ENCODE results near the gene CDH22.
A peak's percentile ranks its signal among the peaks of the same experiment; 100 is the strongest.

Gene CDH22

GRCh38 chr20:46206025-46206424 is 102.3 kb downstream of the CDH22 start:
- H3K4me1 ChIP-seq, result peaks cover 21 to 62% (median 39%) of the 10 kb centered on the region in 10 experiments
- peak overlapping the region in 2 of 10 experiments; percentile 27 to 30; a peak in 2 of 20 replicates for H3K4me3 ChIP-seq
- no peak overlapping the region for H3K9ac ChIP-seq
- H3K9me3 ChIP-seq (replicated peaks in 1 of 11), result no peaks in the 10 kb centered on the region
- no peak for TF ChIP-seq Cebpa-rat (IDR thresholded peaks at IDR 0.05)
- H3K27me3 ChIP-seq, result peaks cover 0 to 14% (median 0%) of the 10 kb centered on the region in 11 experiments; a peak in 1 of 22 replicates
- H3K27ac ChIP-seq, result peak overlapping the region in 4 of 11 experiments; percentile 7 to 37 (median 28); a peak in 7 of 22 replicates
- H3K4me2 ChIP-seq, result peak overlapping the region; percentile 51 to 88 (median 71)
- peaks cover 0 to 15% (median 0%) of the 10 kb centered on the region in 11 experiments; a peak in 5 of 22 replicates for H4K20me1 ChIP-seq
- H3K36me3 ChIP-seq, result no peaks in the 10 kb centered on the region

DNA sequence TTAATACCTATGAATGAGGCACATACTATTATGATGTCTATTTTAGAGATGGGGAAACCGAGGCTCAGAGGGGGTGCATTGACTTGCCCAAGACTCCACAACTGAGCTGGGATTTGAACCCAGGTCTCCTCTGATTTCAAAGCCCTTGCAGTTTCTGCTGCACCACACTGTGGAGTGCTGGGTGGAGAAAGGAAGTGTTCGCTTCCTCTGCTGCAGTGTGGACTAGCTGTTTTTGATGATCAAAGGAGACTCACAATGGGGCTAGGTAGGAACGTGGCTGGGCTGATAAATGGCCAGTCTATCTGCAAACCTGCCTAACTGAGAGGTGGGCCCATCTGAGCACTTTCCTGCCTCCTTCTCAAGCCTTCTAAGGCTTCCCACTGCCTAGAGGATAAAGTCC is 102.9 kb downstream of the CDH22 start:
- peak overlapping the region in 2 of 10 experiments; percentile 27 to 30; a peak in 1 of 20 replicates for H3K4me3 ChIP-seq
- peak overlapping the region; percentile 51 to 88 (median 71) for H3K4me2 ChIP-seq
- TF ChIP-seq Cebpa-rat (IDR thresholded peaks at IDR 0.05), result no peak
- no peaks in the 10 kb centered on the region for H3K36me3 ChIP-seq
- H3K27ac ChIP-seq, result peak overlapping the region in 3 of 11 experiments; percentile 28 to 37 (median 28); a peak in 7 of 22 replicates
- peaks cover 0 to 19% (median 0%) of the 10 kb centered on the region in 11 experiments; a peak in 5 of 22 replicates for H4K20me1 ChIP-seq
- no peak overlapping the region for H3K9ac ChIP-seq
- no peaks in the 10 kb centered on the region for H3K9me3 ChIP-seq (replicated peaks in 1 of 11)
- H3K27me3 ChIP-seq, result peaks cover 0 to 16% (median 0%) of the 10 kb centered on the region in 11 experiments; a peak in 1 of 22 replicates
- peaks cover 21 to 62% (median 39%) of the 10 kb centered on the region in 10 experiments for H3K4me1 ChIP-seq

DNA sequence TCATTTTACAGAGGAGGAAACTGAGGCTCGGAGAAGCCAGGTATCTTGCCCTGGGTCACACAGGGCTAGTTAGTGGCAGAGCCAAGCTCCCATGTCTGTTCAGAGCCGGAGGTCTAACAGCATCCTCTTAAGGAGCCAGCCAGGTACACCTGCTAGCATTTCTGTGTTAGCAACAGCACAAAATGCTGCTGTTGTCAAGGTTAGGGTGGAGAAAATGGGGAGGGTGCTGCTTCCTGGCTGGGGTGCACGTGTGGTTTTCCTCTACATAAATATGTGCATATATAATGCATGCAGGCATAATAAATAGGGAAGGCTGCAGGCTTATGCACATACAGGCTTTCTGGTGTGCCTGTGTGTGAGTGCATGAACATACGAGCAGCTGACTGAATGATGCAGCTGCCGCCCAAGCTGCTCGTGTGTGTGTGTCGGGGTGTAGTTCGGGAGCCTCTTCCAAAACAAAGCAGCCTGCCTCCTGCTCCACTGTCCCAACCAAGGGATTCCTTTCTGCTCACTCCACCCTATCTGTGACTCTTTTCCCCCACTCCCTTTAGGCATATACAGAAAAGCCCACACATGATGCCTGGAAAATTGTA is 103.6 kb downstream of the CDH22 start:
- TF ChIP-seq Cebpa-rat (IDR thresholded peaks at IDR 0.05), result no peak
- no peak overlapping the region for H3K27ac ChIP-seq
- H3K9ac ChIP-seq, result no peak overlapping the region
- no peaks in the 10 kb centered on the region for H3K9me3 ChIP-seq (replicated peaks in 1 of 11)
- no peak overlapping the region for H3K4me3 ChIP-seq
- peaks cover 21 to 62% (median 39%) of the 10 kb centered on the region in 10 experiments for H3K4me1 ChIP-seq
- H4K20me1 ChIP-seq, result peaks cover 0 to 19% (median 0%) of the 10 kb centered on the region in 11 experiments; a peak in 5 of 22 replicates
- H3K27me3 ChIP-seq, result peaks cover 0 to 15% (median 0%) of the 10 kb centered on the region in 11 experiments; a peak in 1 of 22 replicates
- H3K4me2 ChIP-seq, result peak overlapping the region in 10 of 11 experiments; percentile 51 to 88 (median 74); a peak in 18 of 22 replicates
- no peaks in the 10 kb centered on the region for H3K36me3 ChIP-seq

DNA sequence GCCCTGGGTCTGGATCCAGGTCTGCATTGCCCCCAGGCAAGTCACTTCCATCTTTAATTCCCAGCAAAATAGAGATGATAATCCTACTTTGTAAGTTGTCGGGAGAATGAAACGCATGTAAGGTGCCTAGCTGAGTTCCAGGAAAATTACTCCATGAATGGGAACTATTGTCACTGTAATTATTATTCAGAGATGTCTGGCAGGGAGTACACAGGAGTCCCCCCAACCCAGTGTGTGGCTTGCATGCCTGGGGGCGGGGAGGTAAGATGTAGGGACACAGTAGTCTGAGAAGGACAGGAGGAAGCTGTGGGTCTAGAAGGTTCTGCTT is 104.8 kb downstream of the CDH22 start:
- peaks cover 0 to 13% (median 0%) of the 10 kb centered on the region in 11 experiments; a peak in 2 of 22 replicates for H3K27me3 ChIP-seq
- H4K20me1 ChIP-seq, result peaks cover 0 to 19% (median 0%) of the 10 kb centered on the region in 11 experiments; a peak in 6 of 22 replicates
- peaks cover 21 to 59% (median 39%) of the 10 kb centered on the region in 10 experiments for H3K4me1 ChIP-seq
- H3K9me3 ChIP-seq (replicated peaks in 1 of 11), result no peaks in the 10 kb centered on the region
- peak overlapping the region in 3 of 11 experiments; percentile 33 to 88 (median 76); a peak in 5 of 22 replicates for H3K4me2 ChIP-seq
- no peak overlapping the region for H3K9ac ChIP-seq
- H3K36me3 ChIP-seq, result no peaks in the 10 kb centered on the region
- no peak for TF ChIP-seq Cebpa-rat (IDR thresholded peaks at IDR 0.05)
- H3K27ac ChIP-seq, result no peak overlapping the region
- H3K4me3 ChIP-seq, result no peak overlapping the region

- no peak for TF ChIP-seq Cebpa-rat (IDR thresholded peaks at IDR 0.05)
- Histone ChIP-seq H3K4me3 (no peak overlapping the region), H3K4me1 (peaks cover 21 to 54% (median 37%) of the 10 kb centered on the region in 10 experiments), H3K36me3 (no peaks in the 10 kb centered on the region), H3K9ac (no peak overlapping the region), H3K4me2 (peak overlapping the region in 5 of 11 experiments; percentile 30 to 88 (median 45); a peak in 9 of 22 replicates), H3K27me3 (peaks cover 0 to 14% (median 0%) of the 10 kb centered on the region in 11 experiments; a peak in 2 of 22 replicates), H3K27ac (no peak overlapping the region), H4K20me1 (peaks cover 0 to 19% (median 0%) of the 10 kb centered on the region in 11 experiments; a peak in 6 of 22 replicates), H3K9me3 (replicated peaks in 1 of 11) (no peaks in the 10 kb centered on the region)
These were observed 105.4 kb downstream of the CDH22 start for GRCh38 chr20:46202766-46203509.

GRCh38 chr20:46200582-46201570 is 107.4 kb downstream of the CDH22 start:
- peaks cover 0 to 14% (median 0%) of the 10 kb centered on the region in 11 experiments; a peak in 2 of 22 replicates for H3K27me3 ChIP-seq
- TF ChIP-seq Cebpa-rat (IDR thresholded peaks at IDR 0.05), result no peak
- no peak overlapping the region for H3K4me3 ChIP-seq
- no peak overlapping the region for H3K4me2 ChIP-seq
- H3K36me3 ChIP-seq, result no peaks in the 10 kb centered on the region
- peaks cover 0 to 14% (median 0%) of the 10 kb centered on the region in 11 experiments; a peak in 6 of 22 replicates for H4K20me1 ChIP-seq
- no peaks in the 10 kb centered on the region for H3K9me3 ChIP-seq (replicated peaks in 1 of 11)
- peaks cover 16 to 41% (median 23%) of the 10 kb centered on the region in 10 experiments for H3K4me1 ChIP-seq
- H3K27ac ChIP-seq, result no peak overlapping the region
- H3K9ac ChIP-seq, result no peak overlapping the region

DNA sequence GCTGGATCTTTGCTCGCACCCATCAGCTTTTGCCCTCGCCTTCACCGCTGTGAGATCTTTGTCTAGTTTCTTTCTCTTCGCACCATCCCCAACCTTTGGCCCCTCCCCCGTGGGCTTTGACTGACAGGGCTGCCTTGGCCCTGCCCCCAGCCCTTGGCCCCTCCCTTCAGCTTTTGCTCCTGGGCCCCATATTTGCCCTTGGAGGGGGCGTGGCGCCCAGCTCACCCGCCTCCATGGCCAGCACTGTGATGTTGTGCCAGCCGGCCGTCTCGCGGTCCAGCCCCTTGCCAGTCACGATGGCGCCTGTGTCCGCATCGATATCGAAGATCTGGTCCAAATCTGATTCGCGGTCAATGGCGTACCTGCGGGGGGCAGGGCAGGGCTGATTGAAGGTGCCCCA is 109.1 kb downstream of the CDH22 start:
- Histone ChIP-seq H3K9me3 (replicated peaks in 1 of 11) (no peaks in the 10 kb centered on the region), H3K4me1 (peaks cover 0 to 29% (median 10%) of the 10 kb centered on the region in 10 experiments; a peak in 14 of 20 replicates), H3K27ac (no peak overlapping the region), H4K20me1 (peaks cover 0 to 6% (median 0%) of the 10 kb centered on the region in 11 experiments; a peak in 3 of 22 replicates), H3K27me3 (peaks cover 0 to 14% (median 0%) of the 10 kb centered on the region in 11 experiments; a peak in 2 of 22 replicates), H3K9ac (no peak overlapping the region), H3K4me2 (no peak overlapping the region), H3K36me3 (no peaks in the 10 kb centered on the region), H3K4me3 (no peak overlapping the region)
- TF ChIP-seq Cebpa-rat (IDR thresholded peaks at IDR 0.05), result no peak

GRCh38 chr20:46196990-46197389 is 111.3 kb downstream of the CDH22 start:
- Histone ChIP-seq H3K4me3 (no peak overlapping the region), H3K36me3 (no peaks in the 10 kb centered on the region), H3K27me3 (peaks cover 0 to 14% (median 0%) of the 10 kb centered on the region in 11 experiments; a peak in 2 of 22 replicates), H3K4me1 (peaks cover 0 to 22% (median 8%) of the 10 kb centered on the region in 10 experiments; a peak in 12 of 20 replicates), H3K9me3 (replicated peaks in 1 of 11) (no peaks in the 10 kb centered on the region), H3K27ac (no peak overlapping the region), H3K9ac (no peak overlapping the region), H3K4me2 (no peak overlapping the region), H4K20me1 (peaks cover 0 to 6% (median 0%) of the 10 kb centered on the region in 11 experiments; a peak in 4 of 22 replicates)
- no peak for TF ChIP-seq Cebpa-rat (IDR thresholded peaks at IDR 0.05)

Measured in BLaER1 treated with 17β-estradiol and CSF1 and Interleukin-3, amounts not matched to agents 10 nM and 100 nM (cell line).